Tibial artery (tissue), 4 donors: ENCODE measurements around the gene VAMP7.

ENCODE experiments used
- DNase-seq, 2 donors: peaks; one replicate each; pipeline ENCODE4 v3.0.0-alpha.2; 2019
- H3K27ac ChIP-seq, 2 donors: fragments of 200-600 bp; sonication (generic) in 1 of 2; 1 replicate in 1 of 2; 2 replicates in 1 of 2; pipeline ENCODE4 v1.5.1; 2018 to 2019; ENCODE audit warnings: mild to moderate bottlenecking in 1 of 2
- H3K27me3 ChIP-seq, 2 donors: fragments of 200-600 bp; sonication (generic) in 1 of 2; one replicate each; pipeline versions ENCODE4 v1.5.1 to v1.6.0; 2016 to 2019
- H3K36me3 ChIP-seq, 3 donors: fragments of 200-600 bp; sonication (generic) in 2 of 3; one replicate each; pipeline ENCODE4 v1.5.1; 2016 to 2019; ENCODE audit warnings: mild to moderate bottlenecking in 2 of 3
- H3K4me1 ChIP-seq, 4 donors: fragments of 200-600 bp; sonication (generic) in 2 of 4; 1 replicate in 3 of 4; 2 replicates in 1 of 4; pipeline ENCODE4 v1.5.1; 2016 to 2019
- H3K4me3 ChIP-seq, 2 donors: fragments of 200-600 bp; sonication (generic) in 1 of 2; 1 replicate in 1 of 2; 2 replicates in 1 of 2; pipeline ENCODE4 v1.5.1; 2018 to 2019; ENCODE audit warnings: mild to moderate bottlenecking in 2 of 2
- H3K9me3 ChIP-seq, 3 donors: fragments of 200-600 bp; sonication (generic) in 1 of 3; one replicate each; pipeline ENCODE4 v1.5.1; 2016 to 2019
- CTCF ChIP-seq, 2 experiments: fragments of 200-600 bp in 1 of 2; fragments of 450-650 bp in 1 of 2; IDR thresholded peaks; one replicate each; pipeline ENCODE4 v1.5.1; 2017 to 2019; ENCODE audit warnings: antibody characterized with exemption in 2 of 2, mild to moderate bottlenecking in 1 of 2, moderate library complexity in 1 of 2
- intact Hi-C: fragments of 100-400 bp; cut with DNase I; formaldehyde crosslinking; loops from one replicate; pipeline ENCODE4 v1.15.0; 2023; ENCODE audit warnings: low total_unique reads

VAMP7 gene

GRCh38 chrX:155954793-155955192 is 73.6 kb downstream of the VAMP7 start:
- no peak for DNase-seq
- no peaks in the 10 kb centered on the region for H3K4me1 ChIP-seq
- H3K9me3 ChIP-seq: no peaks in the 10 kb centered on the region
- H3K27me3 ChIP-seq: no peaks in the 10 kb centered on the region
- H3K27ac ChIP-seq: no peak overlapping the region
- no peak overlapping the region for H3K4me3 ChIP-seq
- intact Hi-C loops: no loop called here
- no peak for TF ChIP-seq CTCF (IDR thresholded peaks at IDR 0.05)
- no peaks in the 10 kb centered on the region for H3K36me3 ChIP-seq

- Histone ChIP-seq H3K36me3 (no peaks in the 10 kb centered on the region), H3K27ac (no peak overlapping the region), H3K27me3 (no peaks in the 10 kb centered on the region), H3K4me1 (no peaks in the 10 kb centered on the region), H3K9me3 (no peaks in the 10 kb centered on the region), H3K4me3 (no peak overlapping the region)
- intact Hi-C loops: no loop called here
- TF ChIP-seq CTCF (IDR thresholded peaks at IDR 0.05): no peak
- DNase-seq: no peak
Measured at GRCh38 chrX:155956099-155956498, 75.0 kb downstream of the VAMP7 start.

- H3K4me1 ChIP-seq: no peaks in the 10 kb centered on the region
- intact Hi-C loops: no loop called here
- H3K9me3 ChIP-seq: no peaks in the 10 kb centered on the region
- no peak for DNase-seq
- H3K27ac ChIP-seq: no peak overlapping the region
- TF ChIP-seq CTCF (IDR thresholded peaks at IDR 0.05): no peak
- H3K27me3 ChIP-seq: no peaks in the 10 kb centered on the region
- H3K4me3 ChIP-seq: no peak overlapping the region
- H3K36me3 ChIP-seq: no peaks in the 10 kb centered on the region
Measured at GRCh38 chrX:155956649-155957048, 75.5 kb downstream of the VAMP7 start.

GRCh38 chrX:155957843-155958242 is 76.7 kb downstream of the VAMP7 start:
- Histone ChIP-seq H3K9me3 (no peaks in the 10 kb centered on the region), H3K4me1 (no peaks in the 10 kb centered on the region), H3K36me3 (no peaks in the 10 kb centered on the region), H3K27ac (no peak overlapping the region), H3K27me3 (no peaks in the 10 kb centered on the region), H3K4me3 (no peak overlapping the region)
- no peak for DNase-seq
- intact Hi-C loops: no loop called here
- no peak for TF ChIP-seq CTCF (IDR thresholded peaks at IDR 0.05)

- intact Hi-C loops: no loop called here
- H3K27me3 ChIP-seq: no peaks in the 10 kb centered on the region
- DNase-seq: no peak
- peaks cover 0 to 3% (median 0%) of the 10 kb centered on the region in 3 donors for H3K9me3 ChIP-seq
- H3K27ac ChIP-seq: no peak overlapping the region
- no peaks in the 10 kb centered on the region for H3K4me1 ChIP-seq
- TF ChIP-seq CTCF (IDR thresholded peaks at IDR 0.05): no peak
- H3K4me3 ChIP-seq: no peak overlapping the region
- no peaks in the 10 kb centered on the region for H3K36me3 ChIP-seq
Measured at GRCh38 chrX:155959018-155959587, 78.0 kb downstream of the VAMP7 start.

GRCh38 chrX:155962906-155963305 is 81.8 kb downstream of the VAMP7 start:
- no peak for DNase-seq
- H3K27me3 ChIP-seq: no peaks in the 10 kb centered on the region
- intact Hi-C loops: no loop called here
- H3K4me1 ChIP-seq: no peaks in the 10 kb centered on the region
- no peak overlapping the region for H3K27ac ChIP-seq
- TF ChIP-seq CTCF (IDR thresholded peaks at IDR 0.05): no peak
- H3K36me3 ChIP-seq: no peaks in the 10 kb centered on the region
- no peak overlapping the region for H3K4me3 ChIP-seq
- peaks cover 0 to 4% (median 0%) of the 10 kb centered on the region in 3 donors for H3K9me3 ChIP-seq
